Measurements from ENCODE around the gene CCM2L. TPM values are rescaled to one million over a fixed set of nuclear protein-coding genes. Genes with fewer than 3 reads are reported as not detected.

The CCM2L gene
- total RNA-seq (2014; rRNA removed; shearing (Covaris generic)) (not detected in 2 replicates), total RNA-seq (2022) (0.92 and 1.4 TPM in 2 replicates), Bru-seq, nascent RNA (percentile 20 among the genes with signal in this experiment), BruChase-seq, experiment 1, labeled RNA remaining after a 6-hour chase (percentile 28 among the genes with signal in this experiment), BruChase-seq, experiment 2, labeled RNA remaining after a 2-hour chase (percentile 22 among the genes with signal in this experiment)
- long read RNA-seq, partial matches to known transcripts = 1 of 2 reads
- long read RNA-seq, other reads (novel, unspliced or antisense) = 1 of 2 reads

DNA sequence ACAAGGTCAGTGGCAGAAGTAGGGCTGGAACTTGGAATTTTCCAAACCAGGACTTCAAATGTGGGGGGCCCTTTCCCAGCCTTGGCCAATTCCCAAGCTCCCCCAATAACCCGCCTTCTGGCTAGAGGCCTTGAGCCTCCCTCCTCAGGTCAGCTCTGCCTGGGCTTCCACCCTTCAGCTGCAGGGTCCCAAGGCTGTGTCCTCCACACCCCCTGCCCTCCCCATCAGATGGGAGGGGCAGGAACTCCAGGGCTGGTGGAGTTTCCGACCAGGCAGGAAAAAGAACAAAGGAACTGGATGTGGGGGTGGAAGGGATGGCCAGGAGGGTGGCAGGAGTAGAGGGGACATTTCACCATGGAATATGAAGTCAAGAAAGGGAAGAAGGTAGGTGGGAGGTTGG is at the start of gene CCM2L:
CCM2L (plus strand) TSS at position 338 of the 400 bp plus-strand sequence; CDS start at position 355, 17 bp downstream.
- Histone ChIP-seq H3K9me3 (ENCODE audit: low read length) (no peaks in the 10 kb centered on the region), H3K4me2 (ENCODE audit: low read length) (no peak within 1 kb of the TSS), H3K27ac (ENCODE audit: low read depth, low read length, poor library complexity, severe bottlenecking) (no peak within 1 kb of the TSS), H3K4me3 (ENCODE audit: low read depth, low read length, poor library complexity, severe bottlenecking) (no peak within 1 kb of the TSS), H4K20me1 (ENCODE audit: insufficient read depth, low read length) (no peaks in the 10 kb centered on the region), H3K79me2 (ENCODE audit: insufficient read depth, low read depth, low read length) (no peaks in the 10 kb centered on the region), H3K9me2 (ENCODE audit: insufficient read depth, low read length) (no peaks in the 10 kb centered on the region), H2AFZ (ENCODE audit: low read length) (no peak within 1 kb of the TSS), H3K4me1 (ENCODE audit: insufficient read depth, low read length, poor library complexity, severe bottlenecking) (no peaks in the 10 kb centered on the region), H3K36me3 (ENCODE audit: insufficient read depth, low read length) (no peaks in the 10 kb centered on the region)
- ChIA-PET POLR2A (no interaction called here), CTCF (ENCODE audit: unreplicated experiment) (no interaction called here)
- no peak for DNase-seq (ENCODE audit: low spot score)
- BruUV-seq (replicated peaks) = no TSS peak
- TF ChIP-seq EZH2phosphoT487 (IDR thresholded peaks at IDR 0.05; ENCODE audit: borderline replicate concordance, low read depth, low read length) = no peak
- TF ChIP-seq, protein P1, sequence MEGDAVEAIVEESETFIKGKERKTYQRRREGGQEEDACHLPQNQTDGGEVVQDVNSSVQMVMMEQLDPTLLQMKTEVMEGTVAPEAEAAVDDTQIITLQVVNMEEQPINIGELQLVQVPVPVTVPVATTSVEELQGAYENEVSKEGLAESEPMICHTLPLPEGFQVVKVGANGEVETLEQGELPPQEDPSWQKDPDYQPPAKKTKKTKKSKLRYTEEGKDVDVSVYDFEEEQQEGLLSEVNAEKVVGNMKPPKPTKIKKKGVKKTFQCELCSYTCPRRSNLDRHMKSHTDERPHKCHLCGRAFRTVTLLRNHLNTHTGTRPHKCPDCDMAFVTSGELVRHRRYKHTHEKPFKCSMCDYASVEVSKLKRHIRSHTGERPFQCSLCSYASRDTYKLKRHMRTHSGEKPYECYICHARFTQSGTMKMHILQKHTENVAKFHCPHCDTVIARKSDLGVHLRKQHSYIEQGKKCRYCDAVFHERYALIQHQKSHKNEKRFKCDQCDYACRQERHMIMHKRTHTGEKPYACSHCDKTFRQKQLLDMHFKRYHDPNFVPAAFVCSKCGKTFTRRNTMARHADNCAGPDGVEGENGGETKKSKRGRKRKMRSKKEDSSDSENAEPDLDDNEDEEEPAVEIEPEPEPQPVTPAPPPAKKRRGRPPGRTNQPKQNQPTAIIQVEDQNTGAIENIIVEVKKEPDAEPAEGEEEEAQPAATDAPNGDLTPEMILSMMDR (conservative IDR thresholded peaks at IDR 0.05; ENCODE audit: low read length) = no peak
- intact Hi-C loops (cut with micrococcal nuclease; ENCODE audit: unreplicated experiment) = no loop called here

DNA sequence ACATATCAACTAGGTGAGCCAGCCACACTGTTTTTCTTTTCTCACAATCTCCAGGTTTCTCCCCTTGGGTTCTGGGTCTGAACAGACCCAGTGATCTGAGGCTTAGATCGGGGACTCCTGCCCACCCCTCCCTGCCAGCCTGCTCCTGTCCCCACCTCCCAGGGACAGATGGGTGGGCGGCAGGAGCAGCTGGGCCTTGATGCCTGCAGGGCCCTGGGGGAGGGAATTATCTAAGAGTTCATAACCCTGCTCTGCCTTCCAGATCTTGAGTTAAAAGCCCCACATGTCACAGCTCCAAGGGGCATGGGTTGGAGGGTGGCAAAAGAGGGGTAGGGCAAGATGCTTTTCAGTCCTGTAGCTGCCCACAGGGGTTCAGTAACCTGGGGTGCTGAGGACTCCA is 47.5 kb upstream of the CCM2L start:
- Histone ChIP-seq H3K9me3 (ENCODE audit: low read length) (no peaks in the 10 kb centered on the region), H3K4me1 (ENCODE audit: insufficient read depth, low read length, poor library complexity, severe bottlenecking) (no peaks in the 10 kb centered on the region), H3K36me3 (ENCODE audit: insufficient read depth, low read length) (no peaks in the 10 kb centered on the region), H3K4me2 (ENCODE audit: low read length) (no peak overlapping the region), H3K27ac (ENCODE audit: low read depth, low read length, poor library complexity, severe bottlenecking) (no peak overlapping the region), H2AFZ (ENCODE audit: low read length) (no peak overlapping the region), H3K9me2 (ENCODE audit: insufficient read depth, low read length) (no peaks in the 10 kb centered on the region), H4K20me1 (ENCODE audit: insufficient read depth, low read length) (no peaks in the 10 kb centered on the region), H3K4me3 (ENCODE audit: low read depth, low read length, poor library complexity, severe bottlenecking) (no peak overlapping the region), H3K79me2 (ENCODE audit: insufficient read depth, low read depth, low read length) (no peaks in the 10 kb centered on the region)
- ChIA-PET POLR2A (no interaction called here), CTCF (ENCODE audit: unreplicated experiment) (no interaction called here)
- TF ChIP-seq, protein P1 (conservative IDR thresholded peaks at IDR 0.05; ENCODE audit: low read length) = no peak
- TF ChIP-seq EZH2phosphoT487 (IDR thresholded peaks at IDR 0.05; ENCODE audit: borderline replicate concordance, low read depth, low read length) = no peak
- BruUV-seq (replicated peaks) = no TSS peak
- intact Hi-C loops (cut with micrococcal nuclease; ENCODE audit: unreplicated experiment) = no loop called here
- no peak for DNase-seq (ENCODE audit: low spot score)

DNA sequence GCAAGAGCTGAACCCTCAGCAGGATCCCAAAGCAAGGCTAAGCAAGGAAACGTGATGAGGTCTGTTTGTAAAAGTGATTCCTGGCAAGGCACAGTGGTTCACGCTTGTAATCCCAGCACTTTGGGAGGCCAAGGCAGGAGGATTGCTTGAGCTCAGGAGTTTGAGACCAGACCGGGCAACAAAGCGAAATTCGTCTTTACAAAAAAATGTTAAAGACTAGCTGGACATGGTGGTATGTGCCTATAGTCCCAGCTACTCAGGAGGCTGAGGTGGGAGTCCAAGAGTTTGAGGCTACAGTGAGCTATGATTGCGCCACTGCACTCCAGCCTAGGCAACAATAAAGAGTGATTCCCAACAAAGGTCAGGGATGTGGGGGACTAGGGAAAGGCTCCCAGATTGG is 46.3 kb upstream of the CCM2L start:
- no TSS peak for BruUV-seq (replicated peaks)
- intact Hi-C loops (cut with micrococcal nuclease; ENCODE audit: unreplicated experiment) = no loop called here
- DNase-seq (ENCODE audit: low spot score) = no peak
- H3K9me3 ChIP-seq (ENCODE audit: low read length) = no peaks in the 10 kb centered on the region
- ChIA-PET POLR2A (no interaction called here), CTCF (ENCODE audit: unreplicated experiment) (no interaction called here)
- H2AFZ ChIP-seq (ENCODE audit: low read length) = no peak overlapping the region
- no peaks in the 10 kb centered on the region for H3K4me1 ChIP-seq (ENCODE audit: insufficient read depth, low read length, poor library complexity, severe bottlenecking)
- TF ChIP-seq EZH2phosphoT487 (IDR thresholded peaks at IDR 0.05; ENCODE audit: borderline replicate concordance, low read depth, low read length) = no peak
- TF ChIP-seq, protein P1 (conservative IDR thresholded peaks at IDR 0.05; ENCODE audit: low read length) = no peak
- no peak overlapping the region for H3K4me2 ChIP-seq (ENCODE audit: low read length)
- no peaks in the 10 kb centered on the region for H3K9me2 ChIP-seq (ENCODE audit: insufficient read depth, low read length)
- H3K27ac ChIP-seq (ENCODE audit: low read depth, low read length, poor library complexity, severe bottlenecking) = no peak overlapping the region
- no peaks in the 10 kb centered on the region for H3K79me2 ChIP-seq (ENCODE audit: insufficient read depth, low read depth, low read length)
- no peaks in the 10 kb centered on the region for H4K20me1 ChIP-seq (ENCODE audit: insufficient read depth, low read length)
- no peak overlapping the region for H3K4me3 ChIP-seq (ENCODE audit: low read depth, low read length, poor library complexity, severe bottlenecking)
- H3K36me3 ChIP-seq (ENCODE audit: insufficient read depth, low read length) = no peaks in the 10 kb centered on the region

Data from OCI-LY7 (cell line).